ENCODE results near the gene C11orf54.
"Not testable (repeated sequence)": the region's sequence is repeated elsewhere in the genome, so short reads cannot be mapped to it uniquely, and the experiment has no call there.

C11orf54 gene

DNA sequence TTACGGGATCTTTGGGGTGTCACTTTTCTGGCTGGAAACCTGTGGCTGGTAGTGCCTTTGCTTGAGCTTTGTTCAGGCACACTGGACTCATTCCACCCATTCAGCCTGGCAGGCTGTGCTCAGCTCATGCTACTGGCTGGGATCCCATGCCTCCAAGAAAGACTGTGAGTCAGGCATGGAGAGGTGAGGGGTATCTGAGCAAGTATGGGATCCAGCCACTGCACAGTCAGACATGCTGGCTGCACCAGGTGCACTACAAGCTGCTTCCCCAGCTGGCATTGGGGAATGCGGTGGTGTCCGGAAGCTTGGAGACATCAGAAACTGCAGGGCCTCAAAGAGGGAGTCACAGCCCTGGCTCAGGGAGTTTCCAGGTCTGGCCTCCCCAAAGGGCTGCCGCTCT, 30.7 kb downstream of the C11orf54 start:
- no peak for DNase-seq

DNA sequence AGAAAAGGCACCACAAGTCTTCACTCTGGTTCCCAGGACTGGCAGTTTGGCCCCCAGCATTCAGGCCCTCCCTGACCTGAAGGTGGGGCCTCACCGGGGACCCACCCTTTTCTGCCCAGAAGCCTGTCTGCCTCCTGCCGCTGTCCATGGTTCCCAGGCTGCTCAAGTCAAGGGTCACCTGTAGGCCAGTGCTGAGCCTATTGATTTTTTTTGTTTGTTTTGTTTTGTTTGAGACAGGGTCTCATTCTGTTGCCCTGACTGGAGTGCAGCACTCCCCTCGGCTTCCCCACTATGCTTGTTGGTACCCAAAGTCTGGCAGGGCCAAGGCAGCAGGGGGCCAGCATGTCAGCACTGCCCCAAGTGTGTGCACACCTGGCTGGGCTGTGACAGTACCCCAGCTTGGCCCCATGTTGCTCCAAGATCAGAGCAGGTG, 31.6 kb downstream of the C11orf54 start:
- DNase-seq, result no peak

DNA sequence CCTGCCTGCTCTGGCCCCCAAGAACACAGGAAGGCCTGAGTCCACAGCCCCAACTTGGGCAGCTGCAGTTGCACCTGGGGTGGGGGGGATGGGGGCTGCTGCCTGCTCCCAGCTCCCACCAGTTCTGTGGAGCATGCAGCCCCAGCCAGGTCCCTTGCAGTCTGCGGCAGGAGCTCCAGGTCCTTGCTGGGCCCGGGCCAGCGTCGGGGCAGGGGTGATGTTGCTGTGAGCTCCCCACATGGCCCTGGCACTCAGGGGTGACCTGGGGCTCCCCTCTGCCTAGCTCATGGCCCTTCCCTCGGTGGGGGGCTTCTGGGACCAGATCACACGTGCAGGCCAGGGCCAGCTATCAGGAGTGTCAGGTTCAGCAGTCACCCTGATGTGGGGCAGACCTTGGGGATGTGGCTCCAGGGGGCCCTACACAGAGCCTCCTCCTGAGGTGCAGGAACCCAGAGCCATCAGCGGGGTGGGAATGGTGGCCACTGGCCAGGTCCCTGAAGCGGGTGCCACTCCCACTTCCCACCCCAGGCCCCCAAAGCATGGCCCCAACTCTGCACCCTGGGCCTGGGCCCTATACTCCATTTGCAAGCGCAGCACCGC, 32.2 kb downstream of the C11orf54 start:
- no peak for DNase-seq

DNA sequence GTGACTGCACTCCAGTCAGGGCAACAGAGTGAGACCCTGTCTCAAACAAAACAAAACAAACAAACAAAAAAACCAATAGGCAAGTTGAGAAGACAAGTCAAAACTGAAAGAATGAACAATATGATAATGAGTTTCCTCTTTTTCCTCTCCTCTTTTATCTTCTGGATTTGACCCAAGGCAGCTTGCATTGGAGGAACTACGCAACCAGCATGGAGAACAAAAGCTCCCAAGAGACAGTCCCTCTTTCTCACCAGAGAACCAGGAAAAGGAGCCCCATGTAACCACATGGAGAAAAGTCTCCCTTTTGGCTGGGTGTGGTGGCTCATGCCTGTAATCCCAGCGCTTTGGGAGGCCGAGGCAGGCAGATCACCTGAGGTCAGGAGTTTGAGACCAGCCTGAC, 33.1 kb downstream of the C11orf54 start:
- DNase-seq, result not testable (repeated sequence)

DNA sequence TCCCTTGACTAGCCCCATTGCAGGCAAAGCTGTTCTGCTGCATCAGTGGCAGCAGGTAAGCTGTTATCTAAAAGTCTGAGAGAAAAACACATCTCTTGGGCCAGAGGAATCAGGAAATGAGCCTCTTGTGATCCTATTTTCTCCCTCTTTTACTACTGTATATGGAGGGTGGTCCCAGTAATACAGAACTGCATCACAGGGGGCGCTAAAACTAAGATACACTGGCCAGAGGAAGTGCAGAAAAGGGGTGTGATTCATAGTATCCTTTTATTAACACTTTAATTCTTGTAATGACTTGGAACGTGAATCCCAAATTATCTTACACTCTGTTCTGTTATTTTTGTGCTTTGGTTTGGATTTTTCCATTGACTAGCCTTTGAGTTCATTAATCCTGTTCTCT, 33.8 kb downstream of the C11orf54 start:
- no peak for DNase-seq

DNA sequence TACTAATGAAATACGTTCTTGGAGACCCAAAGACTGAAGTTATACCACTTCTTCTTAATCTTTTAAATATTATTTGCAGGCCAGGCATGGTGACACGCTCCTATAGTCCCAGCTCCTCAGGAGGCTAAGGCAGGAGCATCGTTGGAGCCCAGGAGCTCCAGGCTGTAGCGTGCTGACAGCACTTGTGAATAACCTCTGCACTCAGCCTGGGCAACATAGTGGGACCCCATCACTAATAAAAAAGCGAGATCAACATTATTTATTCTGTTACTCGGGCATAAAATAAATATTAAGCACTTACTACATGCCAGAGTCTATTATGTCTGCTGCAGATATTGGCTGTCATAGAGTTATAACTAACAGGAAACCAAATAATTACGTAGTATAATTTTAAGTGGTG, 41.9 kb downstream of the C11orf54 start:
- no peak for DNase-seq

DNA sequence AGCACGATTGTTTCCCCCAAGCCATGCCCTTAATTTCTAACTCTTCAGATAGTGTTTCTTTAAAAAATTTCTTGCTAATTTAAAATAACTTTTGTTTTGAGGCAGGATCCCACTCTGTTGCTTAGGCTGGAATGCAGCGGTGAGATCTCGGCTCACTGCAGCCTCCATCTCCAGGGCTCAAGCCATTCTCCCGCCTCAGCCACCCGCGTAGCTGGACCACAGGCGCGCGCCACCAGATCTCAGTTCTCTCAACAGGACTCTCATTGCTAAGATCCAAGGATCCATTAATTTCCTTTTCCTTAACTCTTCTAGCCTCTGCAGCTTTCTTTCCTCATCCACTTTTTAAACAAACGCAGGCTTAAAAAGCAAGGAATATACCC, 42.3 kb downstream of the C11orf54 start:
- no peak for DNase-seq

DNA sequence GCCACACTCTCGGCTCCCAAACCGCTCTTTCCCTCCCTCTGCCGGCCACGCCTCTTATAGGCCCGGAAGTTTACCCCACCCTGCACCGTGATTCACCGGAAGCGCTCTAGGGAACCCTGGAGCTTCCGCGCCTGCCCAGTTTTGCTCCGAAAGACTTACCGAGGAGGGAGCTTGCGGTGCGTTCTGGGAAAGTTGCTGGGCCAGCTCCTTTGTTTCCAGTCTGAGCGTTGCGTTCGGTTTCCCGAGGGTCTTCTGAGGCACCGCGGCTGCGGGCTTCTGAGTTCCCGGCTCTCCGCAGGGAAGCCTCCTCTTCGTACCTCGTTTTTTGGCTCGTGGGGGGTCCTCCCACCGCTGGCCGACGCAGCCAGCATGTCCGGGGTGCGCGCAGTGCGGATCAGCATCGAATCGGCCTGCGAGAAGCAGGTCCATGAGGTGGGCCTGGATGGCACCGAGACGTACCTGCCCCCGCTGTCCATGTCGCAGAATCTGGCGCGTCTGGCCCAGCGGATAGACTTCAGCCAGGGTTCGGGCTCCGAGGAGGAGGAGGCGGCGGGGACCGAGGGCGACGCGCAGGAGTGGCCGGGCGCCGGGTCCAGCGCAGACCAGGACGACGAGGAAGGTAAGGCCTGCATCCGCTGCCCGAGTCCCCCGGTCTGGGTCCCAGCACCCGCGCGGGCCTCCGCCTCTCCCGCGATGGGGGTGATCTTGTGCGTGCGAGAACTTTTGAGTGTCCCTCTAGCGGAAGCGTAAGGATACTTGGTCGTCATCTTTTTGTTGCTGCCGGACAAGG, 42.9 kb downstream of the C11orf54 start, which contains the start of gene MED17:
TSS of gene MED17 (plus strand) at position 138 of the 790 bp plus-strand sequence. CDS start at position 370, 232 bp downstream.
- DNase-seq, result peak; percentile 92 to 97

DNA sequence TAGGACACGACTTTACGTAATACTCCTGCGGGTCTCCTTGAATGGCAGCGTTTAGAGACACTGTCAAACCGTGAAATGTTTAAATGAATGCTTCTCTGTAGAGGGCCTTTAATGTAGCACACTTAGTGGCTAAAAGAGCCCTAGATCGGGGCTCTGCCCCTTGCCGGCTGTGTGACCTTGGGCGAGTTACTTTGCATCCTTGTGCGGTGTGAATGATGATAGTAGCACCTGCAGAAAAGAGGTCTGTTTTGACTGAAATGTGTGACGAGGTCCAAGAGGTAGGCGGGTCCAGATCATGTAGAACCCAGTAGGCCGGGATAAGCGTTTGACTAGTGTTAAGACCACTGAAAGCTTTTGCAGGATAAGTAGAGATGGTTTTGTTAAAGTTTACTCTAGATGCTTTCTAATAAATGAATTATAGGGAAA, 43.5 kb downstream of the C11orf54 start:
- peak in 1 of 2 experiments; percentile 52 for DNase-seq

DNA sequence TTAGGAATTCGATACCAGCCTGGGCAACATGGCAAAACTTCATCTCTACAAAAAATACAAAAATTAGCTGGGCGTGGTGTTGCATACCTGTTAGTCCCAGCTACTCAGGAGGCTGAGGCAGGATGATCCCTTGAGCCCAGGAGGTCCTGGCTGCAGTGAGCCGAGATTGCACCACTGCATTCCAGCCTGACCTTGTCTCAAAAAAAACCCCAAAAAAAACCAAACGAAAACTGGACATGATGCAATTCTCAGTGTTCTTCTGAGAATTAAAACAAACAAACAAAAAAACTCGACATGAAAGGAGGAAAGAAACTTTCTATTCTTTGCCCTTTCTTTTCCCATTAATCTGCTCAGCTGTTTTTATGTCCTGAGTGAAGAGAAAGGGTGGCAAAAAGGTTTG, 50.0 kb downstream of the C11orf54 start:
- DNase-seq, result no peak

DNA sequence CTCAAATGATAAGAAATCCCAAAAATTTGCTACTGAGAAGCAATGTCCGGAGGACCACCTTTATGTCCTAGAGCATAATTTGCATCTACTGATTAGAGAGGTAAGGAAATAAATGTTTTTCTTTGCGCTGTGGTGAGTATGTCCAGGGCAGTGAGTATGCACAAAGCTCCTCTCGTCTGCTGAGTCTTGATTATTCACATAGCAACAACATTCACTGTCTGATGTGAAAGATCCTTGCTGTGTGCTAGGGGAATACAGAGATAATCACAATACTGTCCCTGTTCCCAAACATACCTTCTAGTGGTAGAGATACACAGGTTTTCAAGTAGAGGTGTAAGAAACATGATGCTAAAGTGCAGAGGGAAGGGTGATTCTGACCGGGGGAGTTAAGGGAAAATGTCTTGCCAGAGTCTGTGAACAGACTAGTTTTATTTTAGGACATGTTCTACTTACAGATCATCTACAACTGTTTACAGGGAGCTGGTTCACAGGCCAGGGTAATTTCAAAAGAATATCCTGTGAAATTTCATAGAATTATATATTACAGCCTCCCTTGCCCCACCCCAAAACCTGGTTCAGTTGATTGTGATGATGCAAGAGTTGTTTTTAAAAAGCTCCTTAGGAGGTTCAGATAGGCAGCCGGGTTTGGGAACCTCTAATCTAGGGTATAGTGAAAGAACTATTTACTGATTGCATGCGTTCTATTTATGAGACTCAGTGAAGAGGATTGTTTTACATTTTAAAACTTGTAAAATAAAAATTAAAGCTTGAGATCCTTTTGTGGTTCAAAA, 55.2 kb downstream of the C11orf54 start:
- DNase-seq, result no peak

DNA sequence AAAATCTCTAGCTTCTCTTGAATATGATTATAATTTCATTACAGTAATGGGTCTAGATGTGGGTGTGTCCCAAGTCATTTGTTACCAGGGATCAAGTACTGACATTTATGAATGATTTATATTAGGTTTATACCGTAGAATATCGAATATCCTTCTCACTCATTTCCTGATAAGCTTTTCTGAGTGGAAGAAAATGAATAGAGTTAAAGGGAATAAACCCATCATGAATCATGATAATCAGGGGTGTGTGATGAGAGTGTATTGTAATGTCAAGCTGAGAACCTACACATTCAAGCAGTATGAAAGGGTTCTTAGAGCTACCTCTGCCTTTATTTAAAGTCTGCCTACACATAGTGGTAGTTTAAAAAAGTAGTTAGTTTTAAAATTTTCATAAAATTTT, 59.9 kb downstream of the C11orf54 start:
- no peak for DNase-seq

DNA sequence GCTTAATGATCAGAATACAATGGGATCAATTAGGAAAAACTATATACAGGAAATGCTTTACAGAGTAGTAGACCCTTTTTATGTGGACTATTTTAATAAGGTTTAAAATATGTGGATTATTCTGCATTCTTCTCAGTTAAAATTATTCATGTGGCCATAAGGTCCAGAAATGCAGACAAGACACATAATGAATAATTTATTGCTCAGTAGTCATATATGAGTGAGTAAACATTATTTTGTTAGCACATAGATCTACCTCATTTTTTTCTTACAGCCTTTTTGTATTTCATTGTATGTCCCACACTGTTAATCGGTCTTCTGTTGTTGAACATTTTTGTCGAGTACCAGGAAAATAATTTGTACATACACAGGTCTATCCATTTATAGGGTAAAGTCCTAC, 63.4 kb downstream of the C11orf54 start:
- DNase-seq, result no peak

DNA sequence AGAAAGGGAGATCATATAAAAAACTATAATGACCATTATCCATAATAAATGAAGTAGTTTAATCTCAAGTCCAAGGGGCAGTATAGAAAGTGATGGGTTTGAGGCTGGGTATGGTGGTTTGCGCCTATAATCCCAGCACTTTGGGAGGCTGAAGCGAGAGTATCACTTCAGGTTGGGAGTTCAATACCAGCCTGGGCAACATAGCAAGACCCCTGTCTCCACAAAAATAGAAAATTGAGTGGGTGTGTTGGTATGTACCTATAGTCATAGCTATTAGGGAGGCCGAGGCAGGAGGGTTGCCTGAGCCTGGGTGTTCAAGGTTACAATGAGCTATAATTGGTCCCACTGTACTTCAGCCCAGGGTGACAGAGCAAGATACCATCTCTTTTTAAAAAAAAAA, 66.5 kb downstream of the C11orf54 start:
- no peak for DNase-seq

DNA sequence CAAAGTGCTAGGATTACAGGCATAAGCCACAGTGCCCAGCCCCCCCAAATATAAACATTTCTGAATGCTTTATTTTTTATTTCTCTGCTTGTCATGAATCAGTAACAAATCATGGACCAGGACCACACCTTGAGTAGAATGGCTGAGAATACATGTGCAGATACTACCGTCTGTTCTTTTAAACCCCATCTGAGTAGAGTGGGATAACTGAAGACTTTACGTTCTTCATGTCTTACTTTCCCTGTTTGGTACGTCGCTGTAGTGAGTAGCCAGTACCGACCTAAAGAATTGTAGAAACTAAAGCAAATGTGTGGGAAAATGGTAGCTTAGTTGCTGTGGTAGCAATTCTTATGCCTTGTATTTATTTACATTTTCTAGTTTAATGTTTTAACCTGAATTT, 72.5 kb downstream of the C11orf54 start:
- no peak for DNase-seq

All from NCI-H2081 (cell line).